Stimulated activated CD4-positive, alpha-beta T cell treated with anti-CD3 and anti-CD28 coated beads, Interleukin-1b, Interleukin-23, amount 100 ng/mL, for 24 hours (primary cell): ENCODE results near the gene C4orf46.

Experiments used
- DNase-seq, 4 experiments: peaks; one replicate each; pipeline ENCODE4 v3.0.0-alpha.2; 2020; ENCODE audit warnings: low read depth in 4 of 4, low spot score in 1 of 4

Gene C4orf46

GRCh38 chr4:158656439-158656838, 15.2 kb downstream of the C4orf46 start:
- no peak for DNase-seq

DNA sequence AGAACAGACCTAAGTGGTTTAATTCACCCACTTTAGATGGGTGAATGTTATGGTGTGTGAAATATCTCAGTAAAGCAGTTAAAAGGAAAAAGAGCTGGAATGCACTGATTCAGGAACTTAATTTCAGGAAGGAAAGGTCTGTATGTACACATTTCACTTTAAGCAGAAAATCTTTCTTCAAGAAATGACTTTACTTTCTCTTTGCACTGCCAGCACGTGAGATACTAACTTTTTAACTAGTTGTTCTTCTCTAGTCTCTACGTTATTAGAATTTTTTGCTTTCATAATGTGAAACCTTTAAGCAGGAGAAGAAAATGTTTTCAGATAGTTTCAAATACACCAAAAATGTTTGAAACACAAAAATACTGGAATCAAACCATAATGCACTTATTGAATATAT, 18.8 kb downstream of the C4orf46 start:
- DNase-seq = no peak

DNA sequence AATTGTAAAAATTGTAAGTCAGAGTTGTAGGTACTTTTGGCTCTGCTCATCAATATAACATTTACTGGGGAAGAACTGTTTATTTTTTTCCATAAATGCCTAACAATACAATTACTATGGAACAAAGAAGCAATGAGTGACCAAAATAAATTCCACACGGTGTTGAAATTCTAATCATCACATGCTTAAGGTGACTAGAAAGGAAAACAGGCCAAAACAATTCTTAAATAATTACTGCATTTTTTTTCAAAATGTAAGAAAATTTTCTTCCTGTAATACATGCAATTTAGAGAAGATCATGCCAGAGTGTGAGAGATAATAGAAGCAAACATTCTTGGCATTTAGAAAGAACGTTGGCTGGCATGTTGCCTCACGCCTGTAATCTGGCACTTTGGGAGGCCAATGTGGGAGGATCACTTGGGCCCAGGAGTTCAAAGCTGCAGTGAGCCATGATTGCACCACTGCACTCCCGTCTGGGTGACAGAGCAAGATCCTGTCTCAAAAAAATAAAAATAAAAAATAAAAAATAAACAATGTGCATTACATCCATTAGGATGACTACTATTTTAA, 22.5 kb downstream of the C4orf46 start:
- DNase-seq = no peak

- DNase-seq = no peak
Observed at GRCh38 chr4:158644760-158645159, 26.9 kb downstream of the C4orf46 start.

DNA sequence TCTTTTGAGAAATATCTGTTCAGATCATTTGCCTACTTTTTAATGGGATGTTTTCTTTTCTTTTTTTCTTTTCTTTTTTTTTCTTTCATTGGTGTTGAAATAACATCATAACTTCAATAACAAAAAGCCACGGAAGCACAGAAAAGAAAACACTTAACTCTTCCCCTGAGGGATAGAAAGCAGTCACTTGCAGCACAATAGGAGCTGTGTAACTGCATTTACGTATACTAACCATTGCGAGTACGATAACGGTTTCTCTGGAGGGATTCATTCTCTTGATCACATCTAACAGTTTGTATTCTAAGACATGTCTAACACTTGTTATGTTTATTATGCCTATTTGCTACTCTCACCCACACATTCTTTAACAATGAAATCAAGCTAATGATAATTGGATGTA, 27.3 kb downstream of the C4orf46 start:
- DNase-seq = no peak

DNA sequence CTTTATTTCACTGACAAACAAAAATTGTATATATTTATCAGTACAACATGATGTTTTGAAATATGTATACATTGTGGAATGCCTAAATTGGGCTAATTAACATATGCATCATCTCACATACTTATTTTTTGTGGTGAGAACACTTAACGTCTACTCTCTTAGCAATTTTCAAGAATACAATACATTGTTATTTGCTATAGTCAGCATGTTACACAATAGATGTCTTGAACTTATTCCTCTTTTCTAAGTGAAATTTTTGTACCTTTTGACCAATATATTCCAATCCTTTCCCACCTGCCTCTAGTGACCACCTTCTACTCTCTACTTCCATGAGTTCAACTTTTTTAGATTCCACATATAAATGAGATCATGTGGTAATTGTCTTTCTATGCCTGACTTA, 35.1 kb downstream of the C4orf46 start:
- no peak for DNase-seq

GRCh38 chr4:158630893-158631292, 40.8 kb downstream of the C4orf46 start:
- no peak for DNase-seq

GRCh38 chr4:158625544-158625943, 46.1 kb downstream of the C4orf46 start:
- no peak for DNase-seq

DNA sequence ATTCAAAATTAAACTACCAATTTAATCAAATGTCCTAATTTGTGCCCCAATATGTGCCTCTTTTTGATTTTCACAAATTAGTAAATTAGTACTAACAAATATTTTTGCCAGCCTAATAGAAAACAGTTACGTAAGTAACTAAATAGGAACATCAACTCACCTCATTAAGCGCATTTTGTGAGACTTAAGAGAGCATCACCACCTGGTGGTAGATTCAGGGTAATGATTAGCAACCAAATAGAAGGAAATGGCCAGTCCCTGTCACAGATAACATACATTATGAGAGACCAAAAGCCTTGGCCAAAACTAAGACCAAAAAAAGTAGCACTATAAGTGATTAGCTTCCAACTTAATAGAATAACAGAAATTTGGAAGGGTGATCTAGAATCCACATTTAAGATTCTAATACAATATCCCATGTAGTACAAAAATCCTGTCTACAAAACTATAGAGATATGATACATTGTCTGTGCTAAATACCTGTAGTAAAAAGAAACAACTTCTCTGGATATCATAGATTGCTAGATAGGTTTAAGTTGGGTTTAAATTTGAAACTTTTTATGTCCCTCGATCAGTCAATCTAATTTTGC, 46.7 kb downstream of the C4orf46 start:
- DNase-seq = no peak

DNA sequence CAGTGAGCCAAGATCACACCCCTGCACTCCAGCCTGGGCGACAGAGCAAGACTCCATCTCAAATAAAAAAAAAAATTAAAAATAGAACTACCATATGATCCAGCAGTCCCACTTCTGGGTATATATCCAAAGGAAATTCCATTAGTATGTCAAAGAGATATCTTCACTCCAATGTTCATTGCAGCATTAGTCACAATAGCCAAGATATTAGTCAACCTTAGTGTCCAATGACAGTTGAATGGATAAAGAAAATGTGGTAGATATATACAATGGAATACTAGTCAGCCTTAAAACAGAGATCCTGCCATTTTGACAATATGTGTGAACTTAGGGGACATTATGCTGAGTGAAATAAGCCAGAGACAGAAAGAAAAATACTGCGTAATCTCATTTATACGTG, 49.4 kb downstream of the C4orf46 start:
- DNase-seq = no peak

GRCh38 chr4:158621729-158622128, 50.0 kb downstream of the C4orf46 start:
- no peak for DNase-seq

- DNase-seq = no peak
Observed at GRCh38 chr4:158617956-158618355, 53.7 kb downstream of the C4orf46 start.
